ENCODE measurements around the gene C19orf81. TPM values are rescaled to one million over a fixed set of nuclear protein-coding genes. Genes with fewer than 3 reads are reported as not detected.
A peak's percentile ranks its signal among the peaks of the same experiment; 100 is the strongest.

C19orf81 gene
- total RNA-seq, 3 donors from 2014 or later = not detected

- Histone ChIP-seq H3K27ac (no peak overlapping the region), H3K4me3 (no peak overlapping the region), H3K36me3 (no peaks in the 10 kb centered on the region), H3K27me3 (peaks cover 0 to 20% of the 10 kb centered on the region in 2 donors), H3K4me1 (no peaks in the 10 kb centered on the region), H3K9me3 (no peaks in the 10 kb centered on the region)
- intact Hi-C loops (cut with DNase I; ENCODE audit: low total_unique reads) = no loop called here
- no peak for DNase-seq (ENCODE audit: low spot score in 2 of 2)
- TF ChIP-seq POLR2AphosphoS5 (IDR thresholded peaks at IDR 0.05) = no peak
- no peak for TF ChIP-seq POLR2A (IDR thresholded peaks at IDR 0.05)
- TF ChIP-seq CTCF (IDR thresholded peaks at IDR 0.05) = no peak
These were observed 29.1 kb downstream of the C19orf81 start for GRCh38 chr19:50678323-50678722.

DNA sequence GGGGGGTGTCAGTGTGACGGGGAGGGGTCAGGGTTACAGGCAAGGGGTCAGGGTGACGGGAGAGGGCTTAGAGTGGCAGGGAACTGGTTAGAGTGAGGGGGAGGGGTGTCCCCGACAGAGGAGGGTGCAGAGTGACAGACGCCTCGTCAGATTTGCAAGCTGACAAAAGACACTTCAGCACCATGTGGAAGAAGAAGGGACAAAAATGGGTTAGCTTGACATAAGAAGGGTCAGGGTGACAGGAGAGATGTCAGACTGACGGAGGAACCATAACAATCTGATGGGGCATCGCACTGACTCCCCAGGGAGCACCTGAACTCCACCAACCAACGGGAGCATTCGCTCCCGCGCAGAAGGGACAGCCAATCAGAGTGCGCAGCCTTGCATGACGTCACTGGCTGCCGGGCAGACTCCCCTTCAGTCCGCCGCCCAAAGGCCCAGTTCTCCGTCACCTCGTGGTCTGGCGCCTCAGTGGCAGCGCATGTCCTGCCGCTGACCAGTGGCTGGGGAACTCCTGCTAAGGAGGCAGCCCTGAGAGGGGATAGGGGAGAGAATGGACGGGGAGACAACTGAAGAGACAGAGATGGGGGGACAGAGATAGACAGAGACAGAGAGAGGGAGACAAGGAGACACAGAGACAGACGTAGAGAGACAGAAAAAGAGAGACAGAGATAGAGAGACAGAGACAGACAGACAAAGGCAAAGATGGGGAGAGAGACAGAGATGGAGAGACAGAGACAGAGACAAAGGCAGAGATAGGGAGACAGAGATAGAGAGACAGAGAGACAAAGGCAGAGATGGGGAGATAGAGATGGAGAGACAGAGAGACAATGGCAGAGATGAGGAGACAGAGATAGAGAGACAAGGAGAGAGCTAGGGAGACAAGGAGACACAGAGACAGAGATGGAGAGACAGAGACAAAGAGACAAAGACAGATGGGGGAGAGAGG, 30.2 kb downstream of the C19orf81 start:
- Histone ChIP-seq H3K4me3 (no peak overlapping the region), H3K27me3 (peaks cover 0 to 16% of the 10 kb centered on the region in 2 donors), H3K27ac (no peak overlapping the region), H3K9me3 (no peaks in the 10 kb centered on the region), H3K4me1 (no peaks in the 10 kb centered on the region), H3K36me3 (no peaks in the 10 kb centered on the region)
- intact Hi-C loops (cut with DNase I; ENCODE audit: low total_unique reads) = no loop called here
- TF ChIP-seq POLR2A (IDR thresholded peaks at IDR 0.05) (no peak), POLR2AphosphoS5 (IDR thresholded peaks at IDR 0.05) (no peak), CTCF (IDR thresholded peaks at IDR 0.05) (no peak)
- peak; percentile 57 to 77 for DNase-seq (ENCODE audit: low spot score in 2 of 2)

DNA sequence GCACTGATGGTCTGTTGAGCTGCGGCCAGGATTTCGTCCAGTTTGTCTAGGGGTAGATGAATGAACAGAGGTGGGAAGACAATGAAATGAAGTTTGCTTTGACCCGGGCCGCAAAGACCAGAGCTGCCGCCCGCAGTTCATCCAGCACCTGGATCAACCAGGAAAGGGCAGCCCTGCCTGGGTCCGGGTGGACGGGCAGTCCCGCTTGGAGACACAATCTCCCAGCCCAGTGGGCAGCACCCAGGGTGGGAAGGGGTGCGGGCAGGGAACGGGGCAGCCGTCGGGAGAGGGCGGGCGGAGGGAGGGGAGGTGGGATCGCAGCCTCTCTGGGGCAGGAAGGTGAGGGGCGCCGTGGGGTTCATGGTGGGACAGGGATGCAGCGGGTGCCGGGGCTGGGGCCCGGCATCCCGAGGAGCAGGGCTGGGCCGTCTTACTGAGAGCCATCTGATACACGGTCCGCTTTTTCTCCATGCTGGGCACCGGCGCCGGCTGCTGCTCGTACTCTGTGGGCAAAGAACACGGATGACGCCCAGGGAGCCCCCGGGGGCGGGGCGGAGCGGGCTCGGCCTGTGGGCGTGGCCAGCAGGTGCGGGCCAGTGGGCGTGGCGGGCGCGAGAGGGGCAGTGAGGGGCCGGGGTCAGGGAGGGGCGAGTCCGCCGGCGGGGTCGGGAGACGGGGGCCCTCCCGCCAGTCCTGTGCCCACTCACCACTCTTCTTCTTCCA, 37.2 kb downstream of the C19orf81 start:
- H3K27me3 ChIP-seq = peaks cover 0 to 41% of the 10 kb centered on the region in 2 donors

DNA sequence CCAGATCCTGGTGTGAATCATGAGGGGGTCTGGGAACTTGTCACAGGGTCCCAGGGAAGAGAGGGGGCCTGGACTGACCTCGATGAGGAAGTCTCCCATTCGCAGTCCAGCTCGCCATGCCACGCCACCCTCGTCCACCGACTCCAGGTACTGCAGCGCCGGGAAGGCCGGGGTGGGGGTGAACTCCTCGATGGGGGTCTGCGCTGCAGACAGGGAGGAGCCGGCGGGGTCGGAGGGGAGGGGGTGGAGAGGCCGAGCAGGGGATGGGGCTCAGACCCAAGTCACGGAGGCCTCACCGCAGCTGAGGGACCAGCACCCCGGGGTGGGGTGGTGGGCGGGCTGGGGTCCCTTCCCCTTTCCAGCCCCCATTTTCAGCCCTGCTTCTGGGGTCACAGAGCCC, 39.5 kb downstream of the C19orf81 start:
- Histone ChIP-seq H3K27ac (no peak overlapping the region), H3K4me1 (no peaks in the 10 kb centered on the region), H3K4me3 (no peak overlapping the region), H3K36me3 (no peaks in the 10 kb centered on the region), H3K9me3 (no peaks in the 10 kb centered on the region), H3K27me3 (peaks cover 4 to 59% of the 10 kb centered on the region in 2 donors)
- TF ChIP-seq POLR2AphosphoS5 (IDR thresholded peaks at IDR 0.05) (no peak), POLR2A (IDR thresholded peaks at IDR 0.05) (no peak), CTCF (IDR thresholded peaks at IDR 0.05) (no peak)
- intact Hi-C loops (cut with DNase I; ENCODE audit: low total_unique reads) = no loop called here
- DNase-seq (ENCODE audit: low spot score in 2 of 2) = no peak

More for the DNA sequence above, 37.2 kb downstream of the C19orf81 start:
- no peak for DNase-seq (ENCODE audit: low spot score in 2 of 2)
- H3K9me3 ChIP-seq = no peaks in the 10 kb centered on the region
- no peaks in the 10 kb centered on the region for H3K4me1 ChIP-seq
- H3K27ac ChIP-seq = no peak overlapping the region
- intact Hi-C loops (cut with DNase I; ENCODE audit: low total_unique reads) = loop anchor here (1.0 kb wide), 1 partner anchor 48 kb away; no protein-coding TSS in a partner anchor
- TF ChIP-seq POLR2A (IDR thresholded peaks at IDR 0.05) (no peak), POLR2AphosphoS5 (IDR thresholded peaks at IDR 0.05) (no peak), CTCF (IDR thresholded peaks at IDR 0.05) (no peak)
- H3K36me3 ChIP-seq = no peaks in the 10 kb centered on the region
- H3K4me3 ChIP-seq = no peak overlapping the region

GRCh38 chr19:50690439-50690838, 41.2 kb downstream of the C19orf81 start:
- peaks cover 7 to 65% of the 10 kb centered on the region in 2 donors for H3K27me3 ChIP-seq

More at GRCh38 chr19:50690439-50690838, 41.2 kb downstream of the C19orf81 start:
- no peak for TF ChIP-seq CTCF (IDR thresholded peaks at IDR 0.05)
- TF ChIP-seq POLR2A (IDR thresholded peaks at IDR 0.05) = no peak
- no peak for TF ChIP-seq POLR2AphosphoS5 (IDR thresholded peaks at IDR 0.05)
- Histone ChIP-seq H3K4me3 (no peak overlapping the region), H3K9me3 (no peaks in the 10 kb centered on the region), H3K27ac (no peak overlapping the region), H3K36me3 (no peaks in the 10 kb centered on the region), H3K4me1 (no peaks in the 10 kb centered on the region)
- intact Hi-C loops (cut with DNase I; ENCODE audit: low total_unique reads) = no loop called here
- no peak for DNase-seq (ENCODE audit: low spot score in 2 of 2)
